GOT3 (cell line): ENCODE measurements around the gene CABP1.
A peak's percentile ranks its signal among the peaks of the same experiment; 100 is the strongest.

Experiments
- DNase-seq: peaks from one replicate; lab custom pipeline; 2025; ENCODE audit warnings: mixed read lengths; lab: John Stamatoyannopoulos, UW

The CABP1 gene

GRCh38 chr12:120693848-120694247 is 53.4 kb downstream of the CABP1 start:
- DNase-seq = no peak

GRCh38 chr12:120696626-120697025 is 56.2 kb downstream of the CABP1 start:
- DNase-seq = no peak

GRCh38 chr12:120697344-120697743 is 56.9 kb downstream of the CABP1 start:
- no peak for DNase-seq

DNA sequence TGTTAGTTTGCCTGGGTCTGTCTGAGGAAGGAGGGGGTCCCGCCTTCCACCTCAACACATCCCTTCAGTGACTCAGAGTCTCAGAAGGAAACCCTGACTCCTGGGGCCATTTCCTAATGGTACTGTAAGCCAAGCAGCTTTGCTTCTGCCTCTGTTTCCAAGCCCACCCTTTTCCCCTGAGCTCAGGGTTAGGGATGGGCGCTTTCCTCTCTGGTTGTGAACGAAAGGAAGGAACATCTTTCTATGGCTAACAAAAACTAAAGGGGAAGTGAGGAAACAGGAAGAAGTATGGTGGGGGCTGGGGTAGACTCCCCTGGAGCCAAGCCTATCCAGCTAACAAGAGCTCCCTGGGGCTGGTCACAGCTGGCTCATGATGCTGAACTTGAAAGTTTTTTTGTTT is 58.2 kb downstream of the CABP1 start:
- no peak for DNase-seq

GRCh38 chr12:120699553-120699952 is 59.1 kb downstream of the CABP1 start:
- DNase-seq = no peak

DNA sequence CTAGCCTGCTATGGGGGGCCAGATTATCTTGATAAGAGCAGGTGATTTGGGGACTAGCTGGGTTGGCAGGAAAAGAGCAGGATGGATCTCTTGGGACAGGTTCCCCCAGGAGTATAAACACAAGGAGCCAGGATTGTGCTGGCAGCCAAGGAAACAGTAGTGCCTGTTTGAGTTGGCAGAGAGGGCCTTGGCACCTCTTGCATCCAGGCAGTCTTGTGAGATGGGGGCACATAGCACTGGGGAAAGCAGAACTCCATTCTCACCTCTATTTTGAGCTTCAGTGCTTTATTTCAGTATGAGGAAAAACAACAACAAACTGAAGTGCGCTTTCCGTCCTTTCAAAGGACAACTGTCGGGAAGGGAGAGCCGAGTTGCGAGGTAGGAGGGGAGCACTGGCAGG is 60.5 kb downstream of the CABP1 start:
- DNase-seq = no peak

DNA sequence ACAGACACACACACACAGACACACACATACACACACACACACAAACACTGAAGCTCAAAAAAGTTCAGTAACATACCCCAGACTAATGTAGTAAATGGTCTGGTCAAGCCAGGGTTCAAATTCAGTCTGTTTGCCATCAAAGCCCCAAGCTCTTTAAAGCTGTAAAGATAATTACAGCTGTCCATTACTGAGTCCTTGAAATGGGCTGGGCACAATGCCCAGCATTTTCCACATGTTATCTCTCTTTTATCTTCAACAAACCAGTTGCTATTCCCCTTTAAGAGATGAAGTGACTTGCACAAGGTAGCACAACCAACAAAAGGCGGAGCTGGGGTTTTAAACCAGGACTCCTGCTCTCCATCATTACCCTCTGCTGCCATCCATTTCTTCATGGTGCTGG is 62.2 kb downstream of the CABP1 start:
- no peak for DNase-seq

DNA sequence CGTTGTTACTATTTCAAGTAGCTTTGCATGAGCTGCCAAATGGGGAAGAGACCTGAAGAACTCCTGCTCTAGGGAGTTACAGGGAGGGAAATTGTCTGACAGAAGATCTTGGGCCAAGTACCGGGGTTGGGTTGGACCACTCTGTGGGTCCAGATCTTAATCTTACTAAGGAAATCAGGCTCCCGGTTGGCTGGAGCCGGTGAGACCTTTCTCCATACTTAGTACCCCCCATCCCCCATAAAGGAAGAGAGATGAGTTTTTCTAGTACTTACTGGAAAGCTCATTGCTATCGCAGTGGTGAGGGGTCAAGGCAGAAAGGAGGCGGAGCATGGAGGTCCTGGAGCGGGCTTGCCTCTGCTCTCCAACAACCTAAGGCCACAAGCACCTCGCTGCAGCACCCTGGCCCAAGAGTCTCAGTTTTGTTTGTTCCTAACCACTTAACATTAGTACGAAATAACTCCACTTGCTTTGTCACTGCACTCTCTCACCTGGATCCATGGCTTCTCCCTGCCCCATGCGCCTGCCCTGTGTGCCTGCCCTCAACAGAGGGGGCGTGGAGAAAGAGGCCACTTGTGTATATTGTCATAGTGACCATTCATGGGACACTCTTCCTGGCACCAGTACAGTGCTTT is 63.0 kb downstream of the CABP1 start:
- no peak for DNase-seq

DNA sequence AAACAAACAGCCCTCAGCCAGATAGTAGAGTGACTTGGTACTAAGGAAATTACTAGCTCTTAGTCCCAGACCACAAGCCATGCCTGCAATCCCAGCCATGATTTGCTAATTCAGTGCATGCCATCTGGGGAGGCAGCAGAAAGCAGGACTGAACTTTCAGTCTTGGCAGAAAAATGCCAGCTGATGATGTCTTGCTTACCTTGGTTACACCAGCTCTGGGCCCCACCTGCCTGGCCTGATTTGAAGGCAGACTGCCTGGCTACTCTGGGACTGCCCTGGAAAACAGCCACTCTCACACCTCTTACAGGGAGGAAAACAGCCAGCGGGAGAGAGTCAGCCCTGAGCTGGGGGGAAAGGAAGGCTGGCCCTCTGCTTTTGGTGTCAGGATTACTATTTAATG is 65.2 kb downstream of the CABP1 start:
- no peak for DNase-seq

DNA sequence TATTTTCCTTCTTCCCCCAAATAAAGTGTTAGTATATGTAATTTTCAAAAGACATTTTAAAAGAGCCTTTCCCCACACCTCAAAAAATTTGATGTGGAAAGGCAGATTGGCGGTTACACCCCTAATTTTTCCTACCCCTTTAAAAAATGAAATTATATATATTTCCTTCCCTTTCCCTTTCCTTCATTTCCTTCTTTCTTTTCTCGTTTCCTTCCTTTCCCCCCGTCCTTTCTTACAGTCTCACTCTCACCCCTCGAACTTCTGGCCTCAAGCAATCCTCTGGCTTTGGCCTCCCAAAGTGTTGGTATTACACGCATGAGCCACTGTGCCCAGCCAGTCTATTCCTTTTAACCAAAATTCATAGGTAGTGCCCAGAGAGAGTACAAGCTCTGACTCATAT is 65.6 kb downstream of the CABP1 start:
- no peak for DNase-seq

- DNase-seq = no peak
Observed at GRCh38 chr12:120708651-120709050, 68.2 kb downstream of the CABP1 start.

DNA sequence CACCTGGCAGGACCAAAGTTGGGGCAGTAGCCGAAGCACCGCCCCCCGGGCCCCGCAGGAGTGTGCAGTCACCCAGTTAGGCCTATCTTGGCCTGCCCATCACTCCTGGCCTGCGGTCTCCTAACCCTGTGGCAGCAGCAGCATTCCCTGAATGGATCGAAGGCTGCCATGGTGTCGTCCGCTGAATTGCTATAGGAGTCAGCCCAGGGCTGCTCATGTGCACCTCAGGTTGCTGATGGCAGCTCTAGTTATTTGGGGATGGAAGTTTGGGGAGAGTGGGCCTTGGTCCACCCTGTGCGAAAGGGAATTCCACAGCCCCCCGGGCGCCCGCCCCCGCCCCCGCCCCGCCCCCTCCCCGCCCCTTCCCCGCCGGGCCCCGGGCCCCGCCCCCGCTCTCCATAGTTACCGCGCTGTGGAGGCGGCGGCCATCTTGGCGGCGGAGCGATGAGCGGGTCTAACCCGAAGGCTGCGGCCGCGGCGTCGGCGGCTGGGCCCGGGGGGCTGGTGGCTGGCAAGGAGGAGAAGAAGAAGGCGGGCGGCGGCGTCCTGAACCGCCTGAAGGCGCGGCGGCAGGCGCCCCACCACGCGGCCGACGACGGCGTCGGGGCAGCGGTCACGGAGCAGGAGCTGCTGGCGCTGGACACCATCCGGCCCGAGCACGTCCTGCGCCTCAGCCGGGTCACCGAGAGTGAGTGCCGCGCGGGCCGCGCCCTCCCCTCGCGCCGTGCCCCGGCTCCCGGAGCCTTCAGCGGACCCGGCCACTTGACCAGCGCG is 69.8 kb downstream of the CABP1 start, which contains the start of gene UNC119B:
Gene UNC119B, plus strand, starts transcription at position 428 of the 774 bp plus-strand sequence. Its CDS starts 17 bp downstream, at position 445.
- peak; percentile 60 for DNase-seq

DNA sequence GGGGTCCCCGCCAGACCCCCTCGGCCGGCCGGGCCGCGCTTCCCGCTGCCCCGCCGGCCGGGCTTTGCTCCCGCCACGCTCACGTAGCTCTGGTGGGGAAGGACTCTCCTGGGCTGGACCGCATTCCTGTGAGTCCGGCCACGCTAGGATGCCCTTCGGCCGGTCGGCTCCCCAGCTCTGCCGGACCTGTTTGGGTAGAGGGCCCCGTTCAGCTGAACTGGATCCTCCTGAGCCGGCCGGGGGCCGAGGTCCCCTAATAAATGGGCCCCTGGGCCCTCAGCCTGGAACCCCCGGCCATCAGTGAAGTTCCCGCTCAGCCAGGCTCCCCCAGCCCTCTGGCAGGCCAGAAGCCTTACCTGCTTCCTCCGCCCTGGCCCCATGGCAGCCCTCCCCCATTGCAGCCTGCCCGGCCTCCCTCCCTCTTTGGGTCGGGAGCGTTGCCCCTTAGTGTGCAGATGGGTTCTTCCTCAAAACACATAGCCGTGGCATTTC is 70.4 kb downstream of the CABP1 start:
- no peak for DNase-seq

- no peak for DNase-seq
Observed at GRCh38 chr12:120711411-120711810, 71.0 kb downstream of the CABP1 start.

DNA sequence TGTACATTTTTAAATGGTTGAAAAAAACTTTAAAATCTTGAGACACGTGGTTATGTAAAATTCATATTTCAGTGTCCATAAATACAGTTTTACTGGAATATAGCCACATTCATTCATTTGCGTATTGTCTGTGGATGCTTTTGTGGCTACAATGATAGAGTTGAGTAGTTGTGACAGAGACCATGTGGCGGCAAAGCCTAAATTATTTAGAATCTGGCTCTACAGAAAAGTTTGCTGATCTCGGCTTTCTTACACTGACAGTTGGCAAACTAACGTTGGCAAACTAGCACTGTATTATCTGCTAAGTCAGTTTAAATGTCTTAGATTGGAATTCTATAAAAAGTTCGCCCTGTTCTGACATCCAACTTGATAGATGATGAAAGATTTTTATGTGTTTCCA is 72.2 kb downstream of the CABP1 start:
- DNase-seq = no peak

GRCh38 chr12:120713861-120714482 is 73.5 kb downstream of the CABP1 start:
- DNase-seq = no peak
